ENCODE data around the gene LBH.

- TF ChIP-seq CTCF (optimal IDR thresholded peaks at IDR 0.05 in 1 of 3, IDR thresholded peaks at IDR 0.05 in 1 of 3, conservative IDR thresholded peaks at IDR 0.05 in 1 of 3; ENCODE audit: extremely low read depth in 1 of 3, insufficient read depth in 2 of 3, low read length in 3 of 3) (no peak), EZH2 (IDR thresholded peaks at IDR 0.05; ENCODE audit: low read length) (no peak)
Measured at GRCh38 chr2:30205456-30205855, 25.9 kb upstream of the LBH start.
